B cell (primary cell): ENCODE data around the gene LRBA. TPM values are rescaled to one million over a fixed set of nuclear protein-coding genes. Genes with fewer than 3 reads are reported as not detected.

Experiments
- ATAC-seq: fragments of 200-7000 bp; cut with Tn5 transposase; one replicate; pipeline ENCODE4 v1.10.0; 2021; ENCODE audit warnings: low read depth, mild to moderate bottlenecking, moderate number of reproducible peaks, moderate library complexity
- CTCF ChIA-PET: fragments of 350-600 bp; sonication (Branson Sonifier 250); formaldehyde crosslinking; loops from one replicate; lab custom pipeline; 2021; ENCODE audit warnings: antibody characterized with exemption, inconsistent platforms; lab: Charles Lee
- POLR2A ChIA-PET: fragments of 350-600 bp; sonication (Branson Sonifier 250); formaldehyde crosslinking; loops from one replicate; lab custom pipeline; 2021; ENCODE audit warnings: antibody characterized with exemption; lab: Charles Lee
- DNase-seq: peaks from one replicate; pipeline ENCODE4 v3.0.0; 2013
- H2AFZ ChIP-seq: 2 replicates; pipeline ENCODE4 v1.6.1; 2012; ENCODE audit warnings: mild to moderate bottlenecking, low read depth, low read length; ENCODE audit not compliant: insufficient read depth, poor library complexity, severe bottlenecking
- H3K27ac ChIP-seq, 2 donors: 1 replicate in 1 of 2; 2 replicates in 1 of 2; pipeline ENCODE4 v1.5.1; 2012 to 2013; ENCODE audit warnings: low read length in 2 of 2, mild to moderate bottlenecking in 2 of 2, moderate library complexity in 1 of 2
- H3K27me3 ChIP-seq, 4 experiments: fragments of 200-600 bp in 1 of 4; sonication (generic) in 1 of 4; replicated peaks in 1 of 4; 1 replicate in 2 of 4; 2 replicates in 2 of 4; pipeline versions ENCODE4 v1.6.1 to v1.7.0; 2013 to 2016; ENCODE audit warnings: low read length in 3 of 4, mild to moderate bottlenecking in 2 of 4, mixed read lengths in 1 of 4, moderate library complexity in 1 of 4; ENCODE audit not compliant: insufficient read depth in 4 of 4, control insufficient read depth in 3 of 4; ENCODE audit errors: control extremely low read depth in 1 of 4
- H3K36me3 ChIP-seq, 2 experiments: replicated peaks in 1 of 2; 1 replicate in 1 of 2; 2 replicates in 1 of 2; pipeline versions ENCODE4 v1.6.1 to v1.7.1; 2013; ENCODE audit warnings: low read length in 1 of 2; ENCODE audit not compliant: insufficient read depth in 2 of 2, control insufficient read depth in 1 of 2; ENCODE audit errors: control extremely low read depth in 1 of 2, extremely low read depth in 1 of 2
- H3K4me1 ChIP-seq, 2 donors: fragments of 200-600 bp in 1 of 2; sonication (generic) in 1 of 2; 1 replicate in 1 of 2; 2 replicates in 1 of 2; pipeline versions ENCODE4 v1.5.1 to v1.6.1; 2013 to 2017; ENCODE audit warnings: low read length in 2 of 2; ENCODE audit not compliant: control insufficient read depth in 2 of 2, insufficient read depth in 2 of 2
- H3K4me2 ChIP-seq: replicated peaks from 2 replicates; pipeline ENCODE3; 2012; ENCODE audit warnings: mild to moderate bottlenecking, low read depth, low read length; ENCODE audit not compliant: poor library complexity, severe bottlenecking
- H3K4me3 ChIP-seq, 5 experiments: fragments of 200-600 bp in 1 of 5; sonication (generic) in 1 of 5; 1 replicate in 3 of 5; 2 replicates in 2 of 5; pipeline versions ENCODE4 v1.5.1 to v1.7.0; 2011 to 2016; ENCODE audit warnings: low read length in 4 of 5, mild to moderate bottlenecking in 4 of 5, low read depth in 2 of 5, control low read depth in 1 of 5, moderate library complexity in 1 of 5; ENCODE audit not compliant: insufficient read depth in 1 of 5; ENCODE audit errors: control extremely low read depth in 1 of 5, extremely low read depth in 1 of 5
- H3K79me2 ChIP-seq: fragments of 200-600 bp; sonication (generic); one replicate; pipeline ENCODE4 v1.6.0; 2016; ENCODE audit warnings: low read length; ENCODE audit not compliant: control insufficient read depth, insufficient read depth
- H3K9ac ChIP-seq: fragments of 200-600 bp; sonication (generic); 2 replicates; pipeline ENCODE4 v1.6.1; 2017; ENCODE audit warnings: mild to moderate bottlenecking, low read length, moderate library complexity
- H3K9me3 ChIP-seq, 3 donors: one replicate each; pipeline versions ENCODE4 v1.6.1 to v1.7.1; 2013; ENCODE audit warnings: low read length in 2 of 3; ENCODE audit not compliant: control insufficient read depth in 2 of 3, insufficient read depth in 1 of 3; ENCODE audit errors: control extremely low read depth in 1 of 3
- H4K20me1 ChIP-seq: 2 replicates; pipeline ENCODE4 v1.6.0; 2012; ENCODE audit warnings: mild to moderate bottlenecking, low read length; ENCODE audit not compliant: insufficient read depth, control insufficient read depth, poor library complexity, severe bottlenecking
- H3K27ac Mint-ChIP-seq: one replicate; pipeline ENCODE4 v1.8.0; 2021; ENCODE audit warnings: mixed read lengths
- H3K27me3 Mint-ChIP-seq: one replicate; pipeline ENCODE4 v1.8.0; 2021; ENCODE audit warnings: mixed read lengths
- H3K4me1 Mint-ChIP-seq: one replicate; pipeline ENCODE4 v1.8.0; 2021; ENCODE audit warnings: mixed read lengths
- H3K4me3 Mint-ChIP-seq: one replicate; pipeline ENCODE4 v1.8.0; 2021; ENCODE audit warnings: mixed read lengths
- H3K9me3 Mint-ChIP-seq: one replicate; pipeline ENCODE4 v1.8.0; 2022; ENCODE audit warnings: mixed read lengths; ENCODE audit not compliant: insufficient read depth
- EZH2 ChIP-seq: IDR thresholded peaks from 2 replicates; pipeline ENCODE4 v1.6.1; 2012; ENCODE audit warnings: borderline replicate concordance, low read depth, mild to moderate bottlenecking, moderate library complexity, low read length; ENCODE audit not compliant: insufficient read depth, poor library complexity, severe bottlenecking
- WGBS: methylation state at CpG from one replicate; pipeline ENCODE4 v1.1.5; 2013; ENCODE audit warnings: missing lambda C conversion rate; ENCODE audit not compliant: insufficient coverage; 5-methylcytosine and 5-hydroxymethylcytosine counted together
- intact Hi-C: fragments of 100-400 bp; cut with micrococcal nuclease; formaldehyde crosslinking; loops from one replicate; pipeline ENCODE4 v1.10.0; 2022
- polyA plus RNA-seq: library from polyadenylated mRNA; depleted of rRNA; stranded (reverse); fragments of >200 nt; gene quantifications from 2 replicates; pipeline ENCODE4 v1.2.3, GENCODE V29; 2012
- total RNA-seq, 2 donors: library from RNA; stranded (reverse); fragments of 120-200 nt in 1 of 2; gene quantifications; 1 replicate in 1 of 2; 2 replicates in 1 of 2; pipeline versions ENCODE4 v1.2.3 to v1.2.4, GENCODE V29; 2013 to 2022
- TF ChIP-seq, protein P1 (sequence below): fragments of 200-600 bp; IDR thresholded peaks from one replicate; pipeline ENCODE4 v1.8.0; 2022; ENCODE audit warnings: antibody characterized with exemption, mild to moderate bottlenecking

LRBA gene
- total and polyA plus RNA-seq, 2 donors (not counting 1 experiment from before 2014, with no cell fraction given), result 17.5 to 86.7 TPM

- DNase-seq (no peak), ATAC-seq (no peak)
- intact Hi-C loops, result no loop called here
- H4K20me1 ChIP-seq, result no peaks in the 10 kb centered on the region
- Mint-ChIP-seq H3K27me3 (no peaks in the 10 kb centered on the region), H3K4me3 (no peak overlapping the region), H3K27ac (no peak overlapping the region), H3K4me1 (peaks cover 19% of the 10 kb centered on the region), H3K9me3 (no peaks in the 10 kb centered on the region)
- no peak overlapping the region for H3K4me2 ChIP-seq
- H3K9me3 ChIP-seq, result peaks cover 0 to 5% (median 0%) of the 10 kb centered on the region in 3 donors
- H2AFZ ChIP-seq, result no peak overlapping the region
- H3K79me2 ChIP-seq, result no peaks in the 10 kb centered on the region
- H3K4me1 ChIP-seq, result peaks cover 3 to 8% of the 10 kb centered on the region in 2 donors
- no peak overlapping the region for H3K4me3 ChIP-seq
- ChIA-PET POLR2A (no interaction called here), CTCF (no interaction called here)
- no peaks in the 10 kb centered on the region for H3K27me3 ChIP-seq
- WGBS, result no CpG with 5 or more reads among the region's 1 CpG
- TF ChIP-seq EZH2, result no peak
- TF ChIP-seq, protein P1, sequence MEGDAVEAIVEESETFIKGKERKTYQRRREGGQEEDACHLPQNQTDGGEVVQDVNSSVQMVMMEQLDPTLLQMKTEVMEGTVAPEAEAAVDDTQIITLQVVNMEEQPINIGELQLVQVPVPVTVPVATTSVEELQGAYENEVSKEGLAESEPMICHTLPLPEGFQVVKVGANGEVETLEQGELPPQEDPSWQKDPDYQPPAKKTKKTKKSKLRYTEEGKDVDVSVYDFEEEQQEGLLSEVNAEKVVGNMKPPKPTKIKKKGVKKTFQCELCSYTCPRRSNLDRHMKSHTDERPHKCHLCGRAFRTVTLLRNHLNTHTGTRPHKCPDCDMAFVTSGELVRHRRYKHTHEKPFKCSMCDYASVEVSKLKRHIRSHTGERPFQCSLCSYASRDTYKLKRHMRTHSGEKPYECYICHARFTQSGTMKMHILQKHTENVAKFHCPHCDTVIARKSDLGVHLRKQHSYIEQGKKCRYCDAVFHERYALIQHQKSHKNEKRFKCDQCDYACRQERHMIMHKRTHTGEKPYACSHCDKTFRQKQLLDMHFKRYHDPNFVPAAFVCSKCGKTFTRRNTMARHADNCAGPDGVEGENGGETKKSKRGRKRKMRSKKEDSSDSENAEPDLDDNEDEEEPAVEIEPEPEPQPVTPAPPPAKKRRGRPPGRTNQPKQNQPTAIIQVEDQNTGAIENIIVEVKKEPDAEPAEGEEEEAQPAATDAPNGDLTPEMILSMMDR, result no peak
- H3K36me3 ChIP-seq, result no peaks in the 10 kb centered on the region
- no peak overlapping the region for H3K27ac ChIP-seq
- H3K9ac ChIP-seq, result no peak overlapping the region
Observed at GRCh38 chr4:150886597-150886996, 128.5 kb downstream of the LRBA start.

DNA sequence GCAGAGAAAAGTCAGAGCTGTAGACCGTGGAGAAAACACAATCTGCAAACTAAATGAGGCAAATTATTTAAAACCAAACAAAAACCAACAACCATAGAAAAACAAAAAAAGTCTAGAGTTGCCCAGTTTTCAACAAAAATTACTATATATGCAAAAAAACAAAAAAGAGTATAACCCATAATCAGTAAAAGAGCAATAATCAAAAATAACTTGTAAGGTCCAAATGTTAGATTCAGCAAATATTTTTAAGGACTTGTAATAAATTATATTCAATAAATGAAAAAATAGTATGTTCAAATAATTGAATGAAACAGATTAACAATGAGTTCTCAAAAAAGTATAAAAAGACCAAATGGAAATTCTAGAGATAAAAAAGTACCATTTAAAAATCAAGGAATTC is 130.5 kb downstream of the LRBA start:
- WGBS, result no CpG with 5 or more reads among the region's 1 CpG
- H3K4me2 ChIP-seq, result no peak overlapping the region

More for the DNA sequence above, 130.5 kb downstream of the LRBA start:
- ChIA-PET CTCF (no interaction called here), POLR2A (no interaction called here)
- Mint-ChIP-seq H3K4me1 (peaks cover 19% of the 10 kb centered on the region), H3K27ac (no peak overlapping the region), H3K27me3 (no peaks in the 10 kb centered on the region), H3K4me3 (no peak overlapping the region), H3K9me3 (no peaks in the 10 kb centered on the region)
- Histone ChIP-seq H3K4me1 (peaks cover 3 to 8% of the 10 kb centered on the region in 2 donors), H3K36me3 (peaks cover 0 to 7% of the 10 kb centered on the region in 2 experiments), H3K4me3 (no peak overlapping the region), H3K9me3 (peaks cover 0 to 5% (median 0%) of the 10 kb centered on the region in 3 donors), H3K27ac (no peak overlapping the region), H4K20me1 (no peaks in the 10 kb centered on the region), H3K27me3 (no peaks in the 10 kb centered on the region), H2AFZ (no peak overlapping the region), H3K9ac (no peak overlapping the region), H3K79me2 (no peaks in the 10 kb centered on the region)
- intact Hi-C loops, result no loop called here
- TF ChIP-seq, protein P1, result no peak
- TF ChIP-seq EZH2, result no peak
- DNase-seq, result no peak
- ATAC-seq, result no peak
